ENCODE data around the gene UBR4. TPM values are rescaled to one million over a fixed set of nuclear protein-coding genes. Genes with fewer than 3 reads are reported as not detected.

Gene UBR4
- total RNA-seq, 2 experiments from 2014 or later: 121 to 126 TPM

- no peaks in the 10 kb centered on the region for H3K9me2 ChIP-seq (ENCODE audit: insufficient read depth, low read length)
- no peaks in the 10 kb centered on the region for H4K20me1 ChIP-seq (ENCODE audit: insufficient read depth, low read length)
- intact Hi-C loops (cut with micrococcal nuclease; ENCODE audit: unreplicated experiment): no loop called here
- H3K4me2 ChIP-seq (ENCODE audit: low read length): no peak overlapping the region
- ChIA-PET POLR2A (no interaction called here), CTCF (ENCODE audit: unreplicated experiment) (no interaction called here)
- BruUV-seq (replicated peaks): no TSS peak
- no peak overlapping the region for H3K27ac ChIP-seq (ENCODE audit: low read depth, low read length, poor library complexity, severe bottlenecking)
- TF ChIP-seq CTCF (conservative IDR thresholded peaks at IDR 0.05; ENCODE audit: low read length) (no peak), EZH2phosphoT487 (IDR thresholded peaks at IDR 0.05; ENCODE audit: borderline replicate concordance, low read depth, low read length) (no peak)
- H3K9me3 ChIP-seq (ENCODE audit: low read length): no peaks in the 10 kb centered on the region
- H3K4me3 ChIP-seq (ENCODE audit: low read depth, low read length, poor library complexity, severe bottlenecking): no peak overlapping the region
- no peaks in the 10 kb centered on the region for H3K4me1 ChIP-seq (ENCODE audit: insufficient read depth, low read length, poor library complexity, severe bottlenecking)
- no peaks in the 10 kb centered on the region for H3K79me2 ChIP-seq (ENCODE audit: insufficient read depth, low read depth, low read length)
- no peaks in the 10 kb centered on the region for H3K36me3 ChIP-seq (ENCODE audit: insufficient read depth, low read length)
- H2AFZ ChIP-seq (ENCODE audit: low read length): no peak overlapping the region
- DNase-seq (ENCODE audit: low spot score): no peak
These were observed 182.0 kb downstream of the UBR4 start for GRCh38 chr1:19028110-19028509.

Other genes starting within 250 kb of the UBR4 start
- gene EMC1, start 41.3 kb upstream of the UBR4 start, total RNA-seq (2014; rRNA removed; shearing (Covaris generic)): 35.2 and 41.3 TPM in 2 replicates
- gene EMC1, start 41.3 kb upstream of the UBR4 start, total RNA-seq (2022): 50.1 and 51.1 TPM in 2 replicates
- 60.0 and 67.6 TPM in 2 replicates for gene MRTO4, start 41.5 kb upstream of the UBR4 start, total RNA-seq (2014; rRNA removed; shearing (Covaris generic))
- 45.8 and 66.0 TPM in 2 replicates for gene MRTO4, start 41.5 kb upstream of the UBR4 start, total RNA-seq (2022)
- 0.90 and 1.2 TPM in 2 replicates for gene AKR7A3, start 78.5 kb upstream of the UBR4 start, total RNA-seq (2014; rRNA removed; shearing (Covaris generic))
- 2.0 and 2.6 TPM in 2 replicates for gene AKR7A3, start 78.5 kb upstream of the UBR4 start, total RNA-seq (2022)
- gene AKR7A2, start 101.9 kb upstream of the UBR4 start, total RNA-seq (2014; rRNA removed; shearing (Covaris generic)): 53.9 and 75.2 TPM in 2 replicates
- gene AKR7A2, start 101.9 kb upstream of the UBR4 start, total RNA-seq (2022): 54.2 and 59.1 TPM in 2 replicates
- gene SLC66A1, start 102.1 kb upstream of the UBR4 start, total RNA-seq (2014; rRNA removed; shearing (Covaris generic)): 14.0 and 14.9 TPM in 2 replicates
- gene SLC66A1, start 102.1 kb upstream of the UBR4 start, total RNA-seq (2022): 18.9 and 21.0 TPM in 2 replicates

Data from OCI-LY7 (cell line).